Esophagus muscularis mucosa (tissue), 4 donors: ENCODE results near the gene TMTC2.

Experiments
- EP300 ChIP-seq: sonication (generic); formaldehyde crosslinking; IDR thresholded peaks from one replicate; pipeline ENCODE4 v1.6.1; 2017; ENCODE audit warnings: antibody characterized with exemption
- POLR2A ChIP-seq: fragments of 450-650 bp; IDR thresholded peaks from one replicate; pipeline ENCODE4 v1.6.1; 2017; ENCODE audit warnings: antibody characterized with exemption, moderate library complexity, mild to moderate bottlenecking, low read depth
- POLR2AphosphoS5 ChIP-seq, 2 donors: sonication (generic); formaldehyde crosslinking; IDR thresholded peaks; one replicate each; pipeline ENCODE4 v1.6.1; 2017; ENCODE audit warnings: antibody characterized with exemption in 2 of 2
- TF ChIP-seq, protein P1 (sequence below), 3 experiments: fragments of 200-600 bp in 2 of 3; fragments of 450-650 bp in 1 of 3; sonication (generic) in 2 of 3; IDR thresholded peaks; one replicate each; pipeline ENCODE4 v1.5.1; 2017 to 2019; ENCODE audit warnings: antibody characterized with exemption in 3 of 3, mild to moderate bottlenecking in 2 of 3, moderate library complexity in 1 of 3

DNA sequence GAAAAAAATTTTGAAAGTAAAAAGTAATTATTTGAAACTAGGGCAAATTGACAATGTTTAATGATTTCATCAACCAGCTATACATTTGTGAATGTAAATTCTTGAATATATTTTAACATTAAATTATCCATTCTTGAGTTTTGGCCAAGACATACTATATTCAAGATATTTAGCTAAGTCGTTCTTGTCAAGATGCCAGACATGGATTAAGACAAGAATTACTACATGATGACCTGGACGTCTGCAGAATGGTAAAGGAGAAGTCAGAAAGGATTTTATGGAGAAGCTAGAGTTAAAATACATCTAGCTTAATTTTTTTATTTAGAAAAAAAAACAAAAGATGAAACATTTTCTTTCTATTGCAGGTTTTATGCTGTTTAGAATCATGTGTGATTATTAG is 255.8 kb downstream of the TMTC2 start:
- TF ChIP-seq, protein P1, sequence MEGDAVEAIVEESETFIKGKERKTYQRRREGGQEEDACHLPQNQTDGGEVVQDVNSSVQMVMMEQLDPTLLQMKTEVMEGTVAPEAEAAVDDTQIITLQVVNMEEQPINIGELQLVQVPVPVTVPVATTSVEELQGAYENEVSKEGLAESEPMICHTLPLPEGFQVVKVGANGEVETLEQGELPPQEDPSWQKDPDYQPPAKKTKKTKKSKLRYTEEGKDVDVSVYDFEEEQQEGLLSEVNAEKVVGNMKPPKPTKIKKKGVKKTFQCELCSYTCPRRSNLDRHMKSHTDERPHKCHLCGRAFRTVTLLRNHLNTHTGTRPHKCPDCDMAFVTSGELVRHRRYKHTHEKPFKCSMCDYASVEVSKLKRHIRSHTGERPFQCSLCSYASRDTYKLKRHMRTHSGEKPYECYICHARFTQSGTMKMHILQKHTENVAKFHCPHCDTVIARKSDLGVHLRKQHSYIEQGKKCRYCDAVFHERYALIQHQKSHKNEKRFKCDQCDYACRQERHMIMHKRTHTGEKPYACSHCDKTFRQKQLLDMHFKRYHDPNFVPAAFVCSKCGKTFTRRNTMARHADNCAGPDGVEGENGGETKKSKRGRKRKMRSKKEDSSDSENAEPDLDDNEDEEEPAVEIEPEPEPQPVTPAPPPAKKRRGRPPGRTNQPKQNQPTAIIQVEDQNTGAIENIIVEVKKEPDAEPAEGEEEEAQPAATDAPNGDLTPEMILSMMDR (IDR thresholded peaks at IDR 0.05) = no peak
- TF ChIP-seq POLR2A (no peak), POLR2AphosphoS5 (IDR thresholded peaks at IDR 0.05) (no peak), EP300 (no peak)
